GM15510 (cell line): Measurements from ENCODE around the gene ZNRF4.

Experiments
- POLR2A ChIP-seq: IDR thresholded peaks from 3 replicates; pipeline ENCODE4 v1.6.1; 2011; ENCODE audit warnings: borderline replicate concordance; ENCODE audit not compliant: insufficient read length; ENCODE audit errors: extremely low read depth

ZNRF4 gene

DNA sequence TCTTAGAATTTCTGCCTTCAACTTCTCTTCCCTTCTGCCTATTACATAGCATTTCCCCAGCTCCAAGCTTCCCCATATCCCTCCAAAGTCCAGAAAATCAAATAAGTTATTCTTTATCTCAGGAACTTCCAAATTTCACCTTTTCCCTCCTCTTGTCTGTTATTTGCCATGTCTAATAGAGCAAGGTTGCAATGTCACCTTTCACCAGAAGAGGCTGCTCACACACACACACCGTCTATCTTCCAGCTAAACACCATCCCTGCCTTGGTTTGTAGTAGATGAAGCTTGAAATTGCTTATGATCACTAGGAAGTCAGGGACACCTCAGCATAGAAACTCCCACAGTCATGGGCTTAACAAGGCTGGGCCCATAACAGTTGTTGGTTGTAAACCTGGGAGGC, 48.4 kb downstream of the ZNRF4 start:
- TF ChIP-seq POLR2A, result no peak

DNA sequence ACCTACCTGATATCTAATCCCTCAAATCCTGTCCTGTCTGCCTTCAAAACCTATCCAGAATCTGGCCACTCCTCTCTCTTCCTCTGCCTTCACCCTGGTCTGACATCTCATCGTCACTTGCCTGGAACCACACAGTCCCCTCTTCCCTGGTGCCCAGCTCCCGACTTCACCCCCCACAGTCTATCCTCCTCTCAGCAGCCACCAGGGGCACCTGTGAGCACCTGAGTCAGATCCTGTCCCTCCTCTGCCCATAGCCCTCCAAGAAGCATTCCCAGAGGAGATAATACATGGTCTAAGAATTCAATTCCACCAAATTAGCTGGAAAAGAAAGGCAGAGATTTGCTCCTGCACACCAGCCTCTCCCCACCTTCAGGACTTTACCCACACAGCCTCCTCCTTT, 48.9 kb downstream of the ZNRF4 start:
- no peak for TF ChIP-seq POLR2A
